Measurements from ENCODE around the gene TFB1M.

DNA sequence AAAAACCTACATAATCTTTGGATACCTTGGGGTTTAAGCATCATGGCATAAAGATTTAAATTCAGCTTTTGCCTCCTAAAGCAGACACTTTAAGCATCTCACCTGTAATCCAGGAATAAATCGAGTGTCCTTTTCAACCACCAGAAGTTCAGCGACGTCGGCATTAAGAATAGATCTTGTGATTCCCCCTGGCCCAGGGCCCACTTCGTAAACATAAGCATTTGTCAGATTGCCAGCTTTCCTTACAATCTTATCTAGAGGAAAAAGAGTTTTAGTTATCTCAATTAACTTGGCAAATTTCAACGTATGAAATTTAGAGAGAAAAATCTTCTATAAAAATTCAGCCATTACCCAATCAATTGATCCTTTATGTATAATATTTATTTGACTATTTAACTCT is 3.2 kb downstream of the TFB1M start:
- TF ChIP-seq, protein P1, sequence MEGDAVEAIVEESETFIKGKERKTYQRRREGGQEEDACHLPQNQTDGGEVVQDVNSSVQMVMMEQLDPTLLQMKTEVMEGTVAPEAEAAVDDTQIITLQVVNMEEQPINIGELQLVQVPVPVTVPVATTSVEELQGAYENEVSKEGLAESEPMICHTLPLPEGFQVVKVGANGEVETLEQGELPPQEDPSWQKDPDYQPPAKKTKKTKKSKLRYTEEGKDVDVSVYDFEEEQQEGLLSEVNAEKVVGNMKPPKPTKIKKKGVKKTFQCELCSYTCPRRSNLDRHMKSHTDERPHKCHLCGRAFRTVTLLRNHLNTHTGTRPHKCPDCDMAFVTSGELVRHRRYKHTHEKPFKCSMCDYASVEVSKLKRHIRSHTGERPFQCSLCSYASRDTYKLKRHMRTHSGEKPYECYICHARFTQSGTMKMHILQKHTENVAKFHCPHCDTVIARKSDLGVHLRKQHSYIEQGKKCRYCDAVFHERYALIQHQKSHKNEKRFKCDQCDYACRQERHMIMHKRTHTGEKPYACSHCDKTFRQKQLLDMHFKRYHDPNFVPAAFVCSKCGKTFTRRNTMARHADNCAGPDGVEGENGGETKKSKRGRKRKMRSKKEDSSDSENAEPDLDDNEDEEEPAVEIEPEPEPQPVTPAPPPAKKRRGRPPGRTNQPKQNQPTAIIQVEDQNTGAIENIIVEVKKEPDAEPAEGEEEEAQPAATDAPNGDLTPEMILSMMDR (IDR thresholded peaks at IDR 0.05) = no peak
- TF ChIP-seq POLR2A (IDR thresholded peaks at IDR 0.05) = no peak

Measured in ovary (tissue), 3 donors.